Measurements from ENCODE around the gene SEC61B. TPM values are rescaled to one million over a fixed set of nuclear protein-coding genes. Genes with fewer than 3 reads are reported as not detected.

The SEC61B gene
- polyA plus RNA-seq, 1 donor = 70.1 TPM

Other genes starting within 250 kb of the SEC61B start
- 22.2 TPM for gene TGFBR1, start 117.2 kb upstream of the SEC61B start, polyA plus RNA-seq (ENCODE audit: insufficient read length)
- 15.1 TPM for gene ALG2, start 340 bp upstream of the SEC61B start, polyA plus RNA-seq (ENCODE audit: insufficient read length)

Measured in hindlimb muscle (tissue), 1 donor.